Prostate gland (tissue), 2 donors: ENCODE results near the gene TRIM22. TPM values are rescaled to one million over a fixed set of nuclear protein-coding genes. Genes with fewer than 3 reads are reported as not detected.
"Not testable (repeated sequence)": the region's sequence is repeated elsewhere in the genome, so short reads cannot be mapped to it uniquely, and the experiment has no call there.

Experiments used
- DNase-seq: peaks from one replicate; pipeline ENCODE4 v3.0.0-alpha.2; 2019; ENCODE audit warnings: low spot score
- H3K27ac ChIP-seq, 2 donors: fragments of 200-600 bp; sonication (generic); 2 replicates each; pipeline ENCODE4 v1.5.1; 2017 to 2019
- H3K27me3 ChIP-seq: fragments of 200-600 bp; sonication (generic); replicated peaks from 2 replicates; pipeline ENCODE4 v1.5.1; 2019; ENCODE audit not compliant: insufficient read depth
- H3K36me3 ChIP-seq, 2 donors: fragments of 200-600 bp; sonication (generic); 1 replicate in 1 of 2; 2 replicates in 1 of 2; pipeline versions ENCODE4 v1.5.1 to v1.8.1; 2017 to 2019
- H3K4me1 ChIP-seq: fragments of 200-600 bp; sonication (generic); replicated peaks from 2 replicates; pipeline ENCODE4 v1.5.1; 2019
- H3K4me3 ChIP-seq, 2 donors: fragments of 200-600 bp; sonication (generic); 2 replicates each; pipeline ENCODE4 v1.5.1; 2017 to 2019
- H3K9me3 ChIP-seq: fragments of 200-600 bp; sonication (generic); 2 replicates; pipeline ENCODE4 v1.5.1; 2017
- POLR2A ChIP-seq: fragments of 450-650 bp; IDR thresholded peaks from one replicate; pipeline ENCODE4 v1.6.1; 2016; ENCODE audit warnings: antibody characterized with exemption, mild to moderate bottlenecking
- POLR2AphosphoS5 ChIP-seq: sonication (generic); formaldehyde crosslinking; IDR thresholded peaks from one replicate; pipeline ENCODE4 v1.6.1; 2017; ENCODE audit warnings: antibody characterized with exemption
- WGBS: methylation state at CpG from one replicate; pipeline ENCODE4 v1.1.5; 2018; 5-methylcytosine and 5-hydroxymethylcytosine counted together
- intact Hi-C: fragments of 100-400 bp; cut with DNase I; formaldehyde crosslinking; loops from one replicate; pipeline ENCODE4 v1.14.2; 2022
- total RNA-seq, 2 donors: library from RNA; depleted of rRNA; stranded (reverse); fragments of >200 nt; gene quantifications; one replicate each; pipeline ENCODE4 v1.1.0, GENCODE V29; 2016
- TF ChIP-seq, protein P1 (sequence below), 4 experiments: fragments of 200-600 bp in 2 of 4; fragments of 450-650 bp in 2 of 4; sonication (generic) in 2 of 4; IDR thresholded peaks; 1 replicate in 3 of 4; 2 replicates in 1 of 4; pipeline ENCODE4 v1.5.1; 2016 to 2019; ENCODE audit warnings: antibody characterized with exemption in 4 of 4, mild to moderate bottlenecking in 2 of 4, moderate library complexity in 2 of 4

The TRIM22 gene
- total RNA-seq, 2 donors from 2014 or later: 32.8 to 47.4 TPM

DNA sequence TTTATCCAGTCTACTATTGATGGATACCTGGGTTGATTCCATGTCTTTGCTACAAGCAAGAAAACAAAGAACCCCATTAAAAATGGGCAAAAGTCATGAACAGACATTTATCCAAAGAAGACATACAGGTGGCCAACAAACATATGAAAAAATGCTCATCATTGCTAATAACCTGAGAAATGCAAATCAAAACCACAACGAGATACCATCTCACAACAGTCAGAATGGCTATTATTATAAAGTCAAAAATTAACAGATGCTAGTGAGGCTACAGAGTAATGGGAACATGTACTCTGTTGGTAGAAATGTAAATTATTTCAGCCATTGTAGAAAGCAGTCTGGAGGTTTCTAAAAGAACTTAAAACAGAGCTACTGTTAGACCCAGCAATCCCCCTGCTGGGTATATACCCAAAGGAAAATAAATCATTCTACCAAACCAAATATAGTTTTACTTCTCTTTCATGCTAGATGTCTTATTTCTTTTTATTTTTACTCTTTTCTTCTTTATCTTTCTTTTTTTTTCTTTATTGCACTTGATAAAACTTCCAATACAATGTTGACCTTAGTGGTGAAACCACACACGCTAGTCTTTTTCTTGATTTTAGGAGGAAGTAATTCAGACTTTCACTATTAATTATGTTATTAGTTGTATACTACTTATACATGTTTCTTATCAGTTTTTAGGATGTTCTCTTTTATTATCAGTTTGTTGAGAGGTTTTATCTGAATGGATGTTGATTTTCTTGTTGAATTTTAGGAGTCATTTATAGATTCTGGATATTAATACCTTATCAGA, 14.3 kb downstream of the TRIM22 start:
- no peaks in the 10 kb centered on the region for H3K4me1 ChIP-seq
- 94% methylated on average over 2 of the region's 2 CpGs for WGBS

DNA sequence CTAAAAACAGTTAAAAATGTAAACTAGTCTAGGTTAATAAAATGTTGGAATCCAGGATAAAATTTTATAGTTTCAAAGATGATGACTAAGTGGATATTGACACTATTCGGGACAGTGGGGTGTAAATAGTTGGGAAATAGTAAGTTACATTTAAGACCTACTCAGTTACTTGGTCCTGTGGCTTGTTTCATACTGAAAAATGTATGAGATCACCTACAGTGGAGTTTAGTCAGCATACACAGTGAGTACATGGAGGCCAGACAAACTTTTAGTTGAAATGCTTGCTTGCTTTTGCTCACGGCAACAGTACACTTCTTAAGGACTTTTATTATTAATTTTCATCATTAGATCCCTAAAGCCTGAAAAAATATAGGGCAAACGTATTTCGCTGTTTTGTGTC, 16.1 kb downstream of the TRIM22 start:
- DNase-seq: no peak
- no peaks in the 10 kb centered on the region for H3K36me3 ChIP-seq
- H3K4me3 ChIP-seq: no peak overlapping the region
- H3K27me3 ChIP-seq: no peaks in the 10 kb centered on the region
- no peak overlapping the region for H3K27ac ChIP-seq
- no peak for TF ChIP-seq POLR2AphosphoS5
- TF ChIP-seq POLR2A: no peak
- TF ChIP-seq, protein P1, sequence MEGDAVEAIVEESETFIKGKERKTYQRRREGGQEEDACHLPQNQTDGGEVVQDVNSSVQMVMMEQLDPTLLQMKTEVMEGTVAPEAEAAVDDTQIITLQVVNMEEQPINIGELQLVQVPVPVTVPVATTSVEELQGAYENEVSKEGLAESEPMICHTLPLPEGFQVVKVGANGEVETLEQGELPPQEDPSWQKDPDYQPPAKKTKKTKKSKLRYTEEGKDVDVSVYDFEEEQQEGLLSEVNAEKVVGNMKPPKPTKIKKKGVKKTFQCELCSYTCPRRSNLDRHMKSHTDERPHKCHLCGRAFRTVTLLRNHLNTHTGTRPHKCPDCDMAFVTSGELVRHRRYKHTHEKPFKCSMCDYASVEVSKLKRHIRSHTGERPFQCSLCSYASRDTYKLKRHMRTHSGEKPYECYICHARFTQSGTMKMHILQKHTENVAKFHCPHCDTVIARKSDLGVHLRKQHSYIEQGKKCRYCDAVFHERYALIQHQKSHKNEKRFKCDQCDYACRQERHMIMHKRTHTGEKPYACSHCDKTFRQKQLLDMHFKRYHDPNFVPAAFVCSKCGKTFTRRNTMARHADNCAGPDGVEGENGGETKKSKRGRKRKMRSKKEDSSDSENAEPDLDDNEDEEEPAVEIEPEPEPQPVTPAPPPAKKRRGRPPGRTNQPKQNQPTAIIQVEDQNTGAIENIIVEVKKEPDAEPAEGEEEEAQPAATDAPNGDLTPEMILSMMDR (IDR thresholded peaks at IDR 0.05): no peak
- H3K9me3 ChIP-seq: no peaks in the 10 kb centered on the region
- intact Hi-C loops: no loop called here
- H3K4me1 ChIP-seq: no peaks in the 10 kb centered on the region
- 92% methylated on average over 4 of the region's 4 CpGs for WGBS

More for the DNA sequence above, 14.3 kb downstream of the TRIM22 start:
- H3K36me3 ChIP-seq: no peaks in the 10 kb centered on the region
- H3K4me3 ChIP-seq: no peak overlapping the region
- no peaks in the 10 kb centered on the region for H3K9me3 ChIP-seq
- no peak for DNase-seq
- TF ChIP-seq POLR2A (no peak), POLR2AphosphoS5 (no peak)
- TF ChIP-seq, protein P1 (IDR thresholded peaks at IDR 0.05): no peak
- no peaks in the 10 kb centered on the region for H3K27me3 ChIP-seq
- no peak overlapping the region for H3K27ac ChIP-seq
- intact Hi-C loops: no loop called here

GRCh38 chr11:5712507-5712906, 22.9 kb downstream of the TRIM22 start:
- Histone ChIP-seq H3K27ac (no peak overlapping the region), H3K9me3 (no peaks in the 10 kb centered on the region), H3K27me3 (no peaks in the 10 kb centered on the region), H3K4me1 (no peaks in the 10 kb centered on the region), H3K4me3 (no peak overlapping the region), H3K36me3 (no peaks in the 10 kb centered on the region)
- DNase-seq: no peak
- WGBS: 67% methylated on average over 1 of the region's 1 CpG
- intact Hi-C loops: no loop called here
- TF ChIP-seq POLR2A: no peak
- TF ChIP-seq, protein P1 (IDR thresholded peaks at IDR 0.05): peak in 3 of 4 experiments; percentile 44 to 57 (median 48)
- no peak for TF ChIP-seq POLR2AphosphoS5

DNA sequence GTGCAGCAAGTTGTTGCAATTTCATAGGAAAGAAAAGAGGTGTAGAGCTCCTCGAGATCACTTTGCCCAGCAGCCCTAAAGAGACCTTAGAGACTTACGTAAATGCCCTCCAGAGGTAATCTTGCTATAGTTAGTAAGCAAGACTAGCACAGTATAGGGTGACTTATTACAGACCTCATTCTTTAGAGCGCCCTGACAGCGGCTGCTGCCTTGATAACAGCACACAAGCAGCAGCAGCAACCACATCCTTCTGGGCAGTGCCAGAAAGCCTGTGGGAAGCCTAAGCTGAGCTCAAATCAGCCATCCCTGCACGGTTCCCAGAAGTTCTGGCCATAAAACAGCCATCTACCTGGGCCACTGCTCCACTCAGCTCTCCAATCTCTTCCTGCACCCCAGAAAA, 24.1 kb downstream of the TRIM22 start:
- no peak overlapping the region for H3K4me3 ChIP-seq
- H3K27ac ChIP-seq: no peak overlapping the region
- no peaks in the 10 kb centered on the region for H3K9me3 ChIP-seq
- no peaks in the 10 kb centered on the region for H3K36me3 ChIP-seq
- DNase-seq: no peak
- no peaks in the 10 kb centered on the region for H3K4me1 ChIP-seq
- intact Hi-C loops: no loop called here
- no peaks in the 10 kb centered on the region for H3K27me3 ChIP-seq
- TF ChIP-seq POLR2AphosphoS5: no peak
- TF ChIP-seq, protein P1 (IDR thresholded peaks at IDR 0.05): no peak
- TF ChIP-seq POLR2A: no peak
- WGBS: 76% methylated on average over 5 of the region's 5 CpGs

- intact Hi-C loops, H3K4me1 ChIP-seq: not testable (repeated sequence)
- WGBS: 82% methylated on average over 1 of the region's 1 CpG
Observed at GRCh38 chr11:5716518-5716917, 26.9 kb downstream of the TRIM22 start.

More at GRCh38 chr11:5716518-5716917, 26.9 kb downstream of the TRIM22 start:
- not testable (repeated sequence) for H3K36me3 ChIP-seq, DNase-seq, H3K4me3 ChIP-seq, H3K9me3 ChIP-seq, H3K27me3 ChIP-seq, H3K27ac ChIP-seq
